GM21786 (cell line): ENCODE measurements around the gene ADAM30.

Source experiments
- ATAC-seq: cut with Tn5 transposase; IDR thresholded peaks from one replicate; pipeline ENCODE4 v1.9.1; 2021; ENCODE audit not compliant: unreplicated experiment

The ADAM30 gene

DNA sequence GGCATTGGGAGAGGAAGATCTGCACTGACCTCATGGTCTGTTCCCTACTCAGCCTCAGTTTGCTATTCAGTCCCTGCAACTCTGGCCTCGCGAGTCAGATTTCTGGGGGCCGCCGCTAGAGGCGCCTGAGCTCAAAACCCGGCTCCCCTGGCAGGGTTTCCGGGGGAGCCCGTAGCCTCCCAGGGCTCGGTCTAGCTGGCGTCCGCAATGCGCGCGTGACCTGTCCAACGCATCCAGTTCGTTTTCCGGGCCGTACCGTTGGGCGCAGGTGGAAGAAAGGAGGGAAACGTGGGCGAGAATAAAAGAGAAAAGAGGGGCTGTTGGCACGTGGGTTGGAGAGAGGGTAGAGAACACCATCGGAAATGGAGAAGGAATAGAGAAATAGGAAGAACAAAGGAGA, at the start of gene ADAM30:
TSS of gene ADAM30 (minus strand) at position 213 of the 400 bp plus-strand sequence. CDS start at position 34, 179 bp downstream.
- ATAC-seq: no peak

- no peak for ATAC-seq
These were observed 46.9 kb upstream of the ADAM30 start for GRCh38 chr1:119943216-119943615.

GRCh38 chr1:119941392-119941791, 45.1 kb upstream of the ADAM30 start:
- no peak for ATAC-seq

DNA sequence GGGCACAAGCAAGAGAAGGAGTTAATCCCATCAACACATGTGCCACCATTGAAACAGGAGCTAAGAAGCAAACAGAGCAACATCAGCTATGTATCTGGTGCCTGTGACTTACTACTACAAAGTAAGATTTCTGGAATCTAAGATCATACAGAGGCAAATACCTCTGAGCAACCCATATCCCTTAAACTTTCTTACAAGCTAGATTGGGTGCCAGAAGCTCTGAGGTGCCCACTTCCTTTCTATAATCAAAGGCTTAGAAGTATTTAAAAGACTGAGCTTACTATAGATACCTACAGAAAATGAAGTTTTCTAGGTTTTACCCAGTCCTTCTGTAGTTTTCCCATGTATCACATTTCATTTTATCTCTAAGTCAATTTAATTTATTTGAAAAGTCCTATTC, 44.4 kb upstream of the ADAM30 start:
- no peak for ATAC-seq

DNA sequence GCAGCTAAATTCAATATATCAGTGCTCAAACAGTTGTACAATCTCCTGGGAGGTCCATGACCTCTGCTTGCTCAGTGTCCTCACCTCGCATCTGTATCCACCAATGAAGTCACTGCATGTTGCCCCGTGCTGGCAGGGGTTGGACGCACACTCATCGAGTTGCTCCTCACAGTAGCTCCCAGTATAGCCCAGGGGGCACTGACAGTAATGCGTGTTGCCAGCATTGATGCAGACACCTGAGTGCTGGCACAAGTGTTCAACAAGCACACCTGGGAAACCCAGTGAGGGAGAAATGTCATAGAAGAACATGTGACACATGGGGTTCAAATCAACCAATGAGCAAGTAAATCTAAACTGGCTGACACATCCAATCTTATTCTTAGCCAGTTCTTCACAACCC, 40.9 kb upstream of the ADAM30 start:
- no peak for ATAC-seq

DNA sequence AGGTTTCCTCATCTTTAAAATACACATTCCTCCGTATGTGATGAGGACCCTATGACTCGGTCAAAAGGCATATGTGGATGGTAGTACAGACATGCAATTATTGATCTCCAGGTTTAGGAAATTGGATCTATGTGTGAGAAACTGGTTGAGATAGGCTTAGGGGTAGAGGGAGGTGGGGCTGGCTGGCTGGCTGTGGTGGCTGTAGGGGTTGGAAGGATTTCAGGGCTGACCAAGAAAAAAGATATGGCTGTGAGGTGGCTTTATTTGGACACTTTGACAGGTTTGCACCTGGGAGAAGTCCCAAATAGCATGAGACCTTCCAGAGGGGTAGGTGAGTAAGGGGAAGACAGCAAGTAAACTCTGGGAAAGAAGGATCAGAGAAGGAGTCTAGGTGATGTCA, 39.6 kb upstream of the ADAM30 start:
- no peak for ATAC-seq

- no peak for ATAC-seq
These were observed 39.1 kb upstream of the ADAM30 start for GRCh38 chr1:119935373-119935772.

DNA sequence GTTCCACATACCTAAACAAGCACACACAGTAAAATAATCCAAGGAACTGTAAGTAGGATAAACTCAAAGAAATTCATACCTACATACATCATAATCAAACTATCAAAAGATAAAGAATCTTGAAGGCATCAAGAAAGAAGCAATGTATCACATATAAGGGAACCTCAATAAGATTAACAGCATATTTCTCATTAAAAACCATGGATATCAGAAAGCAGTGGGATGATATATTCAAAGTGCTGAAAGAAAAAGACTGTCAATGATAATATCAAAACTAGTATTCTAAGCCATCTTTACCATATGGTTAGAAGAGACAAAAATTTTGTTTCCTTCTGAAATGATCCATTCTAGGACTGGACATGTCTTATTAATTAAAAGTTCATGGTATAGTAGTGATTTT, 37.1 kb upstream of the ADAM30 start:
- no peak for ATAC-seq

DNA sequence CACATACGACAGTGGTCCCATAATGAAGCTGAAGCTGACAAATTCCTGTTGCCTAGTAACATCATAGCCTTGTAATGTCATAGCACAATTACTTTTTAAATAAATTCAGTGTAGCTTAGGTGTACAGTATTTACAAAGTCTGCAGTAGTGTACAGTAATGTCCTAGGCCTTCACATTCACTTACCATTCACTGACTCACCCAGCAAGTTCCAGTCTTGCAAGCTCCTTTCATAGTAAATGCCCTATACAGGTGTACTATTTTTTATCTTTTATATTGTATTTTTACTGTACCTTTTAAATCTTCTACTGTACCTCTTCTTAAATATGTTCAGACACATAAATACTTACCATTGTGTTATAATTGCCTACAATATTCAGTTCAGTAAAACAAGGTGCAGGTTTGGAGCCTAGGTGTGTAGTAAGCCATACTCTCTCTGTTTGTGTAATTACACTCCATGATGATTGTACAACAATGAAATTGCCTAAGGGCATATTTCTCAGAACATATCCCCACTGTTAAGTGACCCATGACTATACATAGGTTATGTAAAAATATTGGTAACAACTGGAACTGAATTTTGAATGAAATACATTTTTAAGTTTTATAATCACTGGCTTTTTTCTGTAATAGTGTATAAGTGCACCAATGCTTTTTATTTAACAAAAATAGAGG, 33.5 kb upstream of the ADAM30 start:
- no peak for ATAC-seq

- ATAC-seq: no peak
These were observed 30.2 kb upstream of the ADAM30 start for GRCh38 chr1:119926553-119926952.

DNA sequence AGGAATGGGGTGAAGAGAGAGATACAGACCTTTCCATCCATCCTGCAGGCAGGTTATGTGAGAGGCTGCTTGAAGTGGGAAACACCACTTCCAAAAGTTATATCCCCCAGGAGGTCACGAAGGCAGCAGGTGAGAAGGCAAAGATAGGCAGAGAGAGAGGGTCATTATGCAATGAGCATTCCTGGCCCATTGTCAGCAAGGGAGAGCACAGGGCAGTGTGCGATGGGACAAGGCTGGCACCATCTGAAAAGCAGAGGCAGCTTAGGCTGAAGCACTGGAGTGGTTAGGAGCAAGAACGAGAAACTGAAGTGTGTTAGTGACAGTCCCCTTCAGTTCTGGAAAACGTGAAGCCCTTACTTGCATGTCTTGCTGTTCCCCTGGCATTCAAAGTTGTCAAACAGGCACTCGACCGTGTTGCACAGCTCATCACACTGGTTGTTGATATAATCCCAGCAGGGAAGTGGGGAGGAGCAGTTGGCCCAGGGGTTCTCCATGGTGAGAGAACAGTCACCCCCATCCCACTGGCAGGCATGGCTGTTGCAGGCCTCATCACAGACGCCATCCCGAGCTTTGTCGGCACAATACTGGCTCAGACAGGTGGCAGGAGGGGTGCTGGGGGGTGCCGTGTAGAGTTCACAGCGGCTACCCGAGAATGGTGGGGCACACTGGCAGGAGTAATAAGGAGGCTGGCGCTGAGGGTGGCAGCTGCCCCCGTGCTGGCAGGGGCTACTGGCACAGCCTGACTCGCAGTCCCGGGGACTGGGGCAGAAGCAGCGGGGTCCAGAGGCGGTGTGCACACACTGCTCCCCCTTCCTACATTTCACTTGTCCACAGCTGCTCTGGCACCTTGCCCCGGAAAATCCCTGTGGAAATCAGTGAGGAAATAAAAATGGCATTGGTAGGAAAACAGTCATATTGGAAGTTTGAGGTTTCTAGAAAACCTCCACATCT, 28.9 kb upstream of the ADAM30 start:
- no peak for ATAC-seq

DNA sequence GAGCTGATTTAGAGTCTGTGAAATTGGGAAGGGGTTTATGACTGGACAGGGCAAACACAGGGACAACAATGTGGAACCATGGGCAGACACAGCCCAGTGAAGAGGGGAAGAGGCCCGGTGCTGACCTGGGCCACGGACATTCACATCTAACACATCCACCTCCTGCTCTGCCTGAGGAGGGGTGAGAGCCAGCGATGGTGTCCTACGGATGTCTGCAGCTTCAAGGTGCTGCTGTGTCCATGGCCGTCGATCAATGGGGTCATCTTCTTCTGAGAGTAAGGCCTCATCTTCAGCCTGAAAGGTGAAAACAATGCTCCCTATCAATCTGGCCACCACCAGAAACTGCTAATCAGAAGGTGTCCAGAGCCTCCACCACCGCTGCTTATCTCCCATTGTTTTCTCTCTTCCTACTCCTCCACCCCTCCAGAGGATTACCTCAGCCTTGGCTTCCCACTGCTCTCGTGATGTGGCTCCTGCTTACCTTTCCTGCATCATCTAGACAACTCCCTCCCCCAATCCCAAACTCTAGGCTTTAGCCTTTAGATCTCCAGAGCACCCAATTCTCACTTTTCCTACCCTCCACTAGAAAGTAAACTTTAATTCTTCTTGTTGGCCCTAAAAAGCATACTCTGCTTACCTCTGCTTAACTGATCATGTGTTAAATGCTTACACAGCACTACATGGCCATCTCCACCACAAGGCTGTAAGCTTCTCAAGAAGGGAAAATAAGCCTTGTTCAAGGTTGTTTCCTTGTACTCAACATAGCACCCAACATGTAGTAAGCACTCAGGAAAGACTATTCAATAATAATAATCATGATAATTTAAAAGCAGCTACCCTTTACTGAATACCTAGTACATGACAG, 24.0 kb upstream of the ADAM30 start:
- no peak for ATAC-seq

GRCh38 chr1:119919241-119919640, 22.9 kb upstream of the ADAM30 start:
- no peak for ATAC-seq

GRCh38 chr1:119918301-119918700, 22.0 kb upstream of the ADAM30 start:
- ATAC-seq: no peak

DNA sequence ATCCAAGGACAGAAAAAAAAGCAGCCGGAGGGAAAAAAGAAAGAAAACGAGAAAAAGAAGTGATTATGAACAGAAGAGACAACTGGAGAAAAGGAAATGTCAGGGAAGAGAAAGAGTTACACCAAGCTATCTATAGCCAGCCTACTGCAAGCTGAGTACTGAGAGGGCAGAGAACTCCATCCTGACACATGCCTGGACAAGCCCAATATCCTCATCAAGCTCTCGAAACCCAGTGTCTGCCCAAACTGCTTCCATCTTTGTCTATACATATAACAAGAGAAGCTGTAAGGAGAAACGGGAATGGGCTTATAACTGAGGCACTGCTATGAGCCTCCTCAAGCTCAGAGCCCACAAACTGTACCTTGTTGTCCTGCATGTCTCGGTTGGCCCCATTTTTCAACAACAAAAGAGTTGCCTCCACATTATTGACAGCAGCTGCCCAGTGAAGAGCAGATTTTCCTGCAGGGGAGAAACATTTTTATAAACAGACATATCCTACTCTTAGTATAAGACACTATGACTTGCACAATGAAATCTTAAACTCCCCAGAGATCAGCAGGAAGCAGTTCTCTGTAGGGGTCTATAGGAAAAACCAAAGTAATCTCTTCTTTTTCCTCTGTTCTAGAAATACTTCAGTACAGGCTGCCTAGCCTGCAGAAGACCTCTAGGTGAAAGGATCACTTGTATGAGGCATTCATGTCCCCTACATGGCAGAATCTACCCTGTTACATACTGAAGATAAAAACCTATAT, 21.2 kb upstream of the ADAM30 start:
- no peak for ATAC-seq

- ATAC-seq: no peak
These were observed 19.2 kb upstream of the ADAM30 start for GRCh38 chr1:119915517-119915916.

DNA sequence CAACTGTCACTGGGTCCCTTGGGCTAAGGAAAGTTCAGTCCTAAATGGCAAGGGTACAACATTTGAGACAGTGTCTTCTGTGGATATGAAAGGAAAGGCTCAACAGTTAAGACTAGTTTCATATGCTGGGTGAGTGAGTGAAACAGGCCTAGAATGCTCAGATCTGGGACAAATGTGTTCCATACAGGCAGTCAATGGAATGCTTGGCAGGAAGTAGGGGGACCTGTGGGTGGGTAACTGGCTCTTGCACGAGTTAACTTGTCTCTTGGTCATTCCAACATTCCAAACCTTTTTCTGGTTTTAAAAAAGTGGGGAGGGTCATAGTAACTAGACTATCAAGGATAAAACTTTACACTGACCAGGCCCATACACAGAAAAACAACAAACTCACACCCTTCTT, 17.8 kb upstream of the ADAM30 start:
- no peak for ATAC-seq

- no peak for ATAC-seq
These were observed 16.6 kb upstream of the ADAM30 start for GRCh38 chr1:119912963-119913362.

DNA sequence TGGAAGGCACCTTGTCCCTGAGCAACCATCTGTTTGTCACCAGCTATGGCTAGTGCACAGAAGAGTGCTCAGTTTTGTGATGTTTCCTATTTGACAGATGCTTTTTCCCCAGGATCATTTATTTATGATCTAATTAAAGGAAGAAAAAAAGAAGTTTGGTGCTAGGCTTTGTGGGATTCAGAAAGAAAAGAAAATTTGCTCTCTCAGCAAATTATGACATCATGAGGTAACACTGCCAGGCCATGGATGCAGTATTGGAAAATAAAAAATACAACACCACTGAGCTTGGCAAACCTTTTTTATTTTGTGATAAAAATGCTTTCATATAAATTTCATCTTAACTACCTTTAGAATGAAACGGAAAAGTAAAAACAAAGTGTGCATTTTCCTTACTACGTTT, 15.5 kb upstream of the ADAM30 start:
- ATAC-seq: no peak

DNA sequence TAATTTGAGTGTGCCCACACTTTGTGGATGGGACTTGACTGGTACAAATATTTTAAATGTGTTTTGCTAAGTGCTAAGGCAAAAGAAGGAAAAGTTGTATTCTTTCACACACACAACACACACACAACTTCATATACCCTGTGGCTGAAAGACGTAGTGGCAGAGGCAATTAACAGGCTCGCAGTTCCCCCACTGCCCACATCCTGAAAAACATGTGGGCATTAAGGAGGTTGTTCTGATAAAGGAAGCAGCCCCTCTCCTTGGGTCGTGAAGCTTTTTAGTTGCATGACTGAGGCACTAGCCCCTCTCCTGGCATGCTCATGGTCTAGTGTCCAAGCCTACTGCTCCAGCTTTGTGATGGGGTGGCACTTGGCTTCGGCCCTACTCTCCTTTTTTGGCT, 14.3 kb upstream of the ADAM30 start:
- ATAC-seq: no peak
